Loucy (cell line): ENCODE results near the gene OSBPL3.

Source experiments
- H2AFZ ChIP-seq: fragments of 200-600 bp; sonication (generic); 2 replicates; pipeline ENCODE4 v1.6.0; 2016; ENCODE audit warnings: antibody characterized with exemption, mild to moderate bottlenecking, low read length, moderate library complexity
- H3F3A ChIP-seq: fragments of 200-600 bp; 2 replicates; pipeline ENCODE4 v1.6.0; 2016; ENCODE audit warnings: antibody characterized with exemption, low read depth, mild to moderate bottlenecking
- H3K27me3 ChIP-seq: fragments of 200-600 bp; sonication (generic); 2 replicates; pipeline ENCODE4 v1.6.1; 2014; ENCODE audit warnings: low read length, mild to moderate bottlenecking; ENCODE audit not compliant: insufficient read depth, poor library complexity, severe bottlenecking
- H3K36me3 ChIP-seq: fragments of 200-600 bp; sonication (generic); 2 replicates; pipeline ENCODE4 v1.6.1; 2016; ENCODE audit warnings: low read length; ENCODE audit not compliant: insufficient read depth
- H3K4me1 ChIP-seq: fragments of 200-600 bp; sonication (generic); 2 replicates; pipeline ENCODE4 v1.5.1; 2014; ENCODE audit warnings: low read length, mild to moderate bottlenecking; ENCODE audit not compliant: insufficient read depth, poor library complexity, severe bottlenecking
- H3K4me2 ChIP-seq: fragments of 200-600 bp; sonication (generic); 2 replicates; pipeline ENCODE4 v1.6.0; 2014; ENCODE audit warnings: antibody characterized with exemption, low read length, low read depth, mild to moderate bottlenecking; ENCODE audit not compliant: poor library complexity, severe bottlenecking
- H3K4me3 ChIP-seq: fragments of 200-600 bp; sonication (generic); 2 replicates; pipeline ENCODE4 v1.5.1; 2014; ENCODE audit warnings: low read length, mild to moderate bottlenecking, mixed read lengths; ENCODE audit not compliant: poor library complexity, severe bottlenecking
- H3K79me2 ChIP-seq: fragments of 200-600 bp; sonication (generic); 2 replicates; pipeline ENCODE4 v1.6.1; 2014; ENCODE audit warnings: low read length; ENCODE audit not compliant: insufficient read depth
- H3K9ac ChIP-seq: fragments of 200-600 bp; sonication (generic); 2 replicates; pipeline ENCODE4 v1.6.0; 2014; ENCODE audit warnings: mild to moderate bottlenecking, low read depth, low read length, moderate library complexity; ENCODE audit not compliant: poor library complexity, severe bottlenecking
- H3K9me2 ChIP-seq: fragments of 200-600 bp; sonication (generic); replicated peaks from 2 replicates; pipeline ENCODE4 v1.6.1; 2016; ENCODE audit warnings: low read depth, low read length, mixed read lengths
- H3K9me3 ChIP-seq: fragments of 200-600 bp; sonication (generic); 2 replicates; pipeline ENCODE4 v1.6.1; 2014; ENCODE audit warnings: mild to moderate bottlenecking, antibody characterized with exemption, low read length, low read depth; ENCODE audit not compliant: insufficient read depth
- H4K20me1 ChIP-seq: fragments of 200-600 bp; sonication (generic); 2 replicates; pipeline ENCODE4 v1.6.0; 2014; ENCODE audit warnings: antibody characterized with exemption, low read length, mild to moderate bottlenecking; ENCODE audit not compliant: insufficient read depth, poor library complexity, severe bottlenecking
- CTCF ChIP-seq: fragments of 200-600 bp; sonication (generic); conservative IDR thresholded peaks from 2 replicates; pipeline ENCODE4 v1.5.1; 2014; ENCODE audit warnings: mild to moderate bottlenecking, antibody characterized with exemption, low read length
- EZH2phosphoT487 ChIP-seq: fragments of 200-600 bp; IDR thresholded peaks from 2 replicates; pipeline ENCODE4 v1.6.1; 2018; ENCODE audit warnings: antibody characterized with exemption, mild to moderate bottlenecking, moderate library complexity, borderline replicate concordance

OSBPL3 gene

GRCh38 chr7:24958399-24958798, 21.6 kb downstream of the OSBPL3 start:
- no peak overlapping the region for H2AFZ ChIP-seq
- peaks cover 99% of the 10 kb centered on the region for H3K79me2 ChIP-seq
- TF ChIP-seq CTCF (no peak), EZH2phosphoT487 (no peak)
- H3K36me3 ChIP-seq: no peaks in the 10 kb centered on the region
- no peaks in the 10 kb centered on the region for H3K27me3 ChIP-seq
- H4K20me1 ChIP-seq: peaks cover 37% of the 10 kb centered on the region
- no peak overlapping the region for H3K4me2 ChIP-seq
- no peak overlapping the region for H3K4me3 ChIP-seq
- no peaks in the 10 kb centered on the region for H3K9me2 ChIP-seq
- peaks cover 70% of the 10 kb centered on the region for H3K4me1 ChIP-seq
- H3K9me3 ChIP-seq: no peaks in the 10 kb centered on the region
- no peak overlapping the region for H3K9ac ChIP-seq
- H3F3A ChIP-seq: no peaks in the 10 kb centered on the region

- H2AFZ ChIP-seq: no peak overlapping the region
- no peaks in the 10 kb centered on the region for H3K36me3 ChIP-seq
- H3K79me2 ChIP-seq: peaks cover 100% of the 10 kb centered on the region
- peaks cover 59% of the 10 kb centered on the region for H3K4me1 ChIP-seq
- no peak overlapping the region for H3K4me2 ChIP-seq
- no peaks in the 10 kb centered on the region for H3K9me2 ChIP-seq
- no peaks in the 10 kb centered on the region for H3K27me3 ChIP-seq
- H4K20me1 ChIP-seq: peaks cover 38% of the 10 kb centered on the region
- H3K4me3 ChIP-seq: no peak overlapping the region
- no peak overlapping the region for H3K9ac ChIP-seq
- no peaks in the 10 kb centered on the region for H3F3A ChIP-seq
- no peak for TF ChIP-seq EZH2phosphoT487
- TF ChIP-seq CTCF: no peak
- H3K9me3 ChIP-seq: no peaks in the 10 kb centered on the region
Observed at GRCh38 chr7:24956021-24956420, 24.0 kb downstream of the OSBPL3 start.

GRCh38 chr7:24955313-24955712, 24.7 kb downstream of the OSBPL3 start:
- no peaks in the 10 kb centered on the region for H3K9me2 ChIP-seq
- peaks cover 100% of the 10 kb centered on the region for H3K79me2 ChIP-seq

More at GRCh38 chr7:24955313-24955712, 24.7 kb downstream of the OSBPL3 start:
- Histone ChIP-seq H4K20me1 (peaks cover 42% of the 10 kb centered on the region), H3K9ac (no peak overlapping the region), H3K4me1 (peaks cover 51% of the 10 kb centered on the region), H3K36me3 (no peaks in the 10 kb centered on the region), H3F3A (no peaks in the 10 kb centered on the region), H3K4me2 (no peak overlapping the region), H3K4me3 (no peak overlapping the region), H2AFZ (no peak overlapping the region), H3K27me3 (no peaks in the 10 kb centered on the region), H3K9me3 (no peaks in the 10 kb centered on the region)
- TF ChIP-seq CTCF (no peak), EZH2phosphoT487 (no peak)
